ENCODE data around the gene LENG1.

Gene LENG1

GRCh38 chr19:54137699-54138488, 21.6 kb downstream of the LENG1 start, which contains the start of gene CNOT3:
TSS of gene CNOT3 (plus strand) at chr19:54137762. CDS start at chr19:54142979, 5,217 bp downstream.
- no peak for DNase-seq

GRCh38 chr19:54136864-54137698, 22.4 kb downstream of the LENG1 start:
- peak; percentile 100 for DNase-seq

GRCh38 chr19:54136086-54136863, 23.2 kb downstream of the LENG1 start:
- DNase-seq = no peak

- DNase-seq = no peak
Observed at GRCh38 chr19:54133957-54134590, 25.4 kb downstream of the LENG1 start.

- DNase-seq = peak in 1 of 2 experiments; percentile 21
Observed at GRCh38 chr19:54133312-54133956, 26.1 kb downstream of the LENG1 start.

- no peak for DNase-seq
Observed at GRCh38 chr19:54129617-54129996, 29.9 kb downstream of the LENG1 start.

GRCh38 chr19:54128796-54129616, 30.5 kb downstream of the LENG1 start:
- no peak for DNase-seq

- no peak for DNase-seq
Observed at GRCh38 chr19:54128441-54128725, 31.1 kb downstream of the LENG1 start.

GRCh38 chr19:54127688-54128440, 31.7 kb downstream of the LENG1 start:
- no peak for DNase-seq

GRCh38 chr19:54125713-54126112, 33.8 kb downstream of the LENG1 start:
- DNase-seq = no peak

- no peak for DNase-seq
Observed at GRCh38 chr19:54124393-54124792, 35.1 kb downstream of the LENG1 start.

- DNase-seq = no peak
Observed at GRCh38 chr19:54123682-54124081, 35.8 kb downstream of the LENG1 start.

GRCh38 chr19:54121259-54121658, 38.3 kb downstream of the LENG1 start:
- DNase-seq = no peak

GRCh38 chr19:54115109-54116063, 44.1 kb downstream of the LENG1 start, which contains the start of the genes PRPF31 and TFPT:
TSS of gene PRPF31 (plus strand) at chr19:54115754. CDS start at chr19:54118279, 2,525 bp downstream.
TSS of gene TFPT (minus strand) at chr19:54115657. CDS start at chr19:54115269, 388 bp downstream.
- peak; percentile 98 for DNase-seq

- no peak for DNase-seq
Observed at GRCh38 chr19:54114340-54115108, 45.0 kb downstream of the LENG1 start.

- DNase-seq = no peak
Observed at GRCh38 chr19:54109651-54110050, 49.9 kb downstream of the LENG1 start.

GRCh38 chr19:54108496-54108895, 51.0 kb downstream of the LENG1 start:
- DNase-seq = no peak

- DNase-seq = no peak
Observed at GRCh38 chr19:54107876-54108490, 51.5 kb downstream of the LENG1 start.

Data from NCI-H446 (cell line).